Body of pancreas (tissue), 4 donors: ENCODE data around the gene PRR20G. TPM values are rescaled to one million over a fixed set of nuclear protein-coding genes. Genes with fewer than 3 reads are reported as not detected.

Experiments used
- ATAC-seq: fragments of 150-250 bp; one replicate; pipeline ENCODE4 v1.9.1; 2016
- DNase-seq, 4 donors: peaks; one replicate each; pipeline ENCODE4 v3.0.0-alpha.2; 2019
- H3K27ac ChIP-seq, 4 donors: fragments of 200-600 bp; sonication (generic); 1 replicate in 3 of 4; 2 replicates in 1 of 4; pipeline versions ENCODE4 v1.5.1 to v1.6.1; 2016 to 2019; ENCODE audit warnings: mild to moderate bottlenecking in 1 of 4, mixed read lengths in 1 of 4, moderate library complexity in 1 of 4
- H3K27me3 ChIP-seq, 2 donors: fragments of 200-600 bp; sonication (generic); one replicate each; pipeline ENCODE4 v1.6.0; 2016; ENCODE audit warnings: mild to moderate bottlenecking in 1 of 2
- H3K36me3 ChIP-seq, 2 donors: fragments of 200-600 bp; sonication (generic); replicated peaks in 1 of 2; 2 replicates each; pipeline ENCODE4 v1.5.1; 2016; ENCODE audit warnings: low read depth in 2 of 2; ENCODE audit not compliant: insufficient read depth in 1 of 2
- H3K4me1 ChIP-seq: fragments of 200-600 bp; sonication (generic); one replicate; pipeline ENCODE4 v1.6.0; 2016
- H3K4me3 ChIP-seq, 2 donors: fragments of 200-600 bp; sonication (generic); 1 replicate in 1 of 2; 2 replicates in 1 of 2; pipeline ENCODE4 v1.5.1; 2016 to 2019
- H3K9me3 ChIP-seq, 3 donors: fragments of 200-600 bp; sonication (generic); 1 replicate in 2 of 3; 2 replicates in 1 of 3; pipeline ENCODE4 v1.5.1; 2016
- CTCF ChIP-seq, 7 experiments: fragments of 450-650 bp in 4 of 7; fragments of 200-600 bp in 3 of 7; sonication (generic) in 3 of 7; IDR thresholded peaks; one replicate each; pipeline ENCODE4 v1.5.1; 2016 to 2019; ENCODE audit warnings: antibody characterized with exemption in 7 of 7
- POLR2A ChIP-seq, 3 donors: fragments of 450-650 bp; IDR thresholded peaks; one replicate each; pipeline ENCODE4 v1.6.1; 2016; ENCODE audit warnings: antibody characterized with exemption in 3 of 3, mild to moderate bottlenecking in 2 of 3
- WGBS, 2 donors: methylation state at CpG; one replicate each; pipeline ENCODE4 v1.1.5; 2017; 5-methylcytosine and 5-hydroxymethylcytosine counted together
- intact Hi-C: fragments of 100-400 bp; cut with DNase I; formaldehyde crosslinking; loops from one replicate; pipeline ENCODE4 v1.15.1; 2023
- total RNA-seq, 2 donors: library from RNA; depleted of rRNA; stranded (reverse); fragments of >200 nt; gene quantifications; one replicate each; pipeline ENCODE4 v1.1.0, GENCODE V29; 2016

Gene PRR20G
- total RNA-seq, 2 donors from 2014 or later, result not detected

GRCh38 chr3:127263037-127263436 is 24.8 kb downstream of the PRR20G start:
- no peaks in the 10 kb centered on the region for H3K36me3 ChIP-seq

GRCh38 chr3:127262533-127262932 is 25.3 kb downstream of the PRR20G start:
- DNase-seq (no peak), ATAC-seq (no peak)

More at GRCh38 chr3:127263037-127263436, 24.8 kb downstream of the PRR20G start:
- no peak for DNase-seq
- Histone ChIP-seq H3K27ac (no peak overlapping the region), H3K9me3 (peaks cover 0 to under 1% (median 0%) of the 10 kb centered on the region in 3 donors), H3K4me3 (no peak overlapping the region), H3K4me1 (no peaks in the 10 kb centered on the region), H3K27me3 (no peaks in the 10 kb centered on the region)
- intact Hi-C loops, result no loop called here
- no peak for ATAC-seq
- 83 to 84% methylated on average over 3 to 4 of the region's 4 CpGs for WGBS, 2 donors
- TF ChIP-seq CTCF (IDR thresholded peaks at IDR 0.05), result no peak
- no peak for TF ChIP-seq POLR2A (IDR thresholded peaks at IDR 0.05)

GRCh38 chr3:127261925-127262324 is 25.9 kb downstream of the PRR20G start:
- WGBS, 2 donors, result 66 to 72% methylated on average over 4 to 7 of the region's 7 CpGs
- intact Hi-C loops, result no loop called here
- Histone ChIP-seq H3K27ac (no peak overlapping the region), H3K36me3 (no peaks in the 10 kb centered on the region), H3K27me3 (no peaks in the 10 kb centered on the region), H3K4me1 (no peaks in the 10 kb centered on the region), H3K9me3 (no peaks in the 10 kb centered on the region), H3K4me3 (no peak overlapping the region)
- DNase-seq, result no peak
- TF ChIP-seq POLR2A (IDR thresholded peaks at IDR 0.05), result no peak
- TF ChIP-seq CTCF (IDR thresholded peaks at IDR 0.05), result no peak
- ATAC-seq, result no peak

More at GRCh38 chr3:127262533-127262932, 25.3 kb downstream of the PRR20G start:
- H3K27me3 ChIP-seq, result no peaks in the 10 kb centered on the region
- WGBS, 2 donors, result 92 to 100% methylated on average over 2 to 3 of the region's 3 CpGs
- H3K36me3 ChIP-seq, result no peaks in the 10 kb centered on the region
- TF ChIP-seq POLR2A (IDR thresholded peaks at IDR 0.05) (no peak), CTCF (IDR thresholded peaks at IDR 0.05) (no peak)
- no peaks in the 10 kb centered on the region for H3K9me3 ChIP-seq
- no peaks in the 10 kb centered on the region for H3K4me1 ChIP-seq
- H3K4me3 ChIP-seq, result no peak overlapping the region
- intact Hi-C loops, result no loop called here
- H3K27ac ChIP-seq, result no peak overlapping the region

DNA sequence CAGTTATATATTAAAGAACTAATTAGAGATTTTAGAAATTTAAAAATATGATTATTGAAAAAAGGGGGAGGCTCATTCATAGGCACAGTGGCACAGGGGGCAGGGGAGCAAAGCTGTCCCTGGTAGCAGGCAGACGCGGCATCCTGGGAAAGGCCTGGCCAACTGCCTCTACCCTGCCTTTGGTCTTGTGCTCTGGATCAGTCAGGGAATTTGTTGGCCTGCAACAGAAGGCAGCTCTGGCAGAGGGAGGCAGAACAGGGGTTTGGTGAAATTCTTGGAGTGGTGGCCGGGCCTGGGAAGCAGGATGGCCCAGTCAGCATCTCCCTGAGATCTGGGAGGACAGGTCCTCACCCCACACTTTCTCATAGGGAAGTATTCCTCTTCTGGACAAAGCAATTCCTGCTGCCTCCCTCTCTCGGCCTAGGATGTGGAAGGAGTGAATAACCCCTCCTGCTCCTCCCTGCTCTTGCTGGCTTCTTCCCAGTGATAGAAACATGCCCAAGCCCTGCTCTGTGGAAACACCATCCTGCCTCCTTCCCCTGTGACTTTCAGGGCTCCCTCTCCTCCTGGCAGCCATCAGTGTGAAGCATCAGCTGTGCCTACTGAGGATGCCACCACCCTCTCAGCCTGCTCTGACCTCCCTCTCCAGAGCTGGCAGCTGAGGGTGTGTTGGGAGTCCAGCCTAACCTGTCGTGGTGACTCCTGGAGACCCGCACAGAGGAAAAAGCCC is 26.9 kb downstream of the PRR20G start:
- intact Hi-C loops, result no loop called here
- ATAC-seq, result no peak

More for the DNA sequence above, 26.9 kb downstream of the PRR20G start:
- H3K27me3 ChIP-seq, result no peaks in the 10 kb centered on the region
- H3K27ac ChIP-seq, result no peak overlapping the region
- H3K4me1 ChIP-seq, result no peaks in the 10 kb centered on the region
- no peak for DNase-seq
- H3K36me3 ChIP-seq, result no peaks in the 10 kb centered on the region
- TF ChIP-seq CTCF (IDR thresholded peaks at IDR 0.05), result no peak
- TF ChIP-seq POLR2A (IDR thresholded peaks at IDR 0.05), result no peak
- H3K4me3 ChIP-seq, result no peak overlapping the region
- 67 to 72% methylated on average over 6 of the region's 6 CpGs for WGBS, 2 donors
- H3K9me3 ChIP-seq, result no peaks in the 10 kb centered on the region
